Measurements from ENCODE around the gene NCKAP5L. TPM values are rescaled to one million over a fixed set of nuclear protein-coding genes. Genes with fewer than 3 reads are reported as not detected.

NCKAP5L gene
- total RNA-seq: 16.2 and 17.8 TPM in 2 replicates

GRCh38 chr12:49828133-49829091 is at the start of gene NCKAP5L:
NCKAP5L (minus strand) TSS chr12:49828413; CDS start chr12:49804044, 24,369 bp downstream.

GRCh38 chr12:49842519-49843352 is 14.5 kb upstream of the NCKAP5L start, which contains the start of gene BCDIN3D:
BCDIN3D (minus strand) TSS chr12:49843106; CDS start chr12:49843087, 19 bp downstream.

Small RNA genes lying within 50 kb of the gene (small RNA-seq; reads per million reads assigned to genes)
- not detected for gene LSM6P2

Other genes with a start within 250 kb of the NCKAP5L start
- 0.20 and 0.37 TPM in 2 replicates for gene FAM186B, start 222.8 kb downstream of the NCKAP5L start, total RNA-seq
- 8.1 and 9.8 TPM in 2 replicates for gene PRPF40B, start 204.9 kb downstream of the NCKAP5L start, total RNA-seq
- 19.8 and 36.6 TPM in 2 replicates for gene FMNL3, start 121.0 kb downstream of the NCKAP5L start, total RNA-seq
- 346 and 409 TPM in 2 replicates for gene TMBIM6, start 86.9 kb downstream of the NCKAP5L start, total RNA-seq
- 2.9 and 3.3 TPM in 2 replicates for gene BCDIN3D, start 14.7 kb upstream of the NCKAP5L start, total RNA-seq
- gene FAIM2, start 75.5 kb upstream of the NCKAP5L start, total RNA-seq: 0.37 and 0.98 TPM in 2 replicates
- not detected in 2 replicates for gene AQP2, start 122.3 kb upstream of the NCKAP5L start, total RNA-seq
- gene AQP5, start 133.5 kb upstream of the NCKAP5L start, total RNA-seq: not detected in 2 replicates
- gene AQP6, start 144.5 kb upstream of the NCKAP5L start, total RNA-seq: not detected in 2 replicates
- gene RACGAP1, start 197.1 kb upstream of the NCKAP5L start, total RNA-seq: 63.2 and 90.1 TPM in 2 replicates
- gene ASIC1, start 229.2 kb upstream of the NCKAP5L start, total RNA-seq: 1.2 and 2.6 TPM in 2 replicates